PC-9 (cell line): ENCODE data around the gene CCR6. TPM values are rescaled to one million over a fixed set of nuclear protein-coding genes. Genes with fewer than 3 reads are reported as not detected.

ENCODE experiments used
- BruUV-seq: library from RNA; stranded (reverse); fragments of 400-500 nt; replicated peaks from 2 replicates; lab custom pipeline; 2021; lab: Mats Ljungman, UMichigan
- CTCF ChIA-PET: fragments of 300-600 bp; sonication (Branson Sonifier 250); formaldehyde crosslinking; loops from one replicate; lab custom pipeline; 2022; ENCODE audit warnings: antibody characterized with exemption; lab: Charles Lee
- POLR2A ChIA-PET: fragments of 300-600 bp; sonication (Branson Sonifier 250); formaldehyde crosslinking; loops from one replicate; lab custom pipeline; 2022; ENCODE audit warnings: antibody characterized with exemption; ENCODE audit not compliant: unreplicated experiment; lab: Charles Lee
- DNase-seq, 2 experiments: peaks; one replicate each; pipeline versions ENCODE4 v3.0.0 to v3.0.0-alpha.2; 2015 to 2022; ENCODE audit warnings: mixed read lengths in 1 of 2
- H2AFZ ChIP-seq: fragments of 200-600 bp; sonication (generic); 2 replicates; pipeline ENCODE4 v1.8.1; 2017; ENCODE audit warnings: antibody characterized with exemption
- H3F3A ChIP-seq: fragments of 200-600 bp; sonication (generic); 2 replicates; pipeline ENCODE4 v1.8.1; 2017; ENCODE audit warnings: antibody characterized with exemption, mild to moderate bottlenecking, low read depth; ENCODE audit not compliant: insufficient read depth
- H3K27ac ChIP-seq: fragments of 200-600 bp; sonication (generic); 2 replicates; pipeline ENCODE4 v1.6.1; 2016; ENCODE audit warnings: mixed run types
- H3K27me3 ChIP-seq: fragments of 200-600 bp; sonication (generic); 2 replicates; pipeline ENCODE4 v1.6.1; 2016; ENCODE audit warnings: low read depth, mixed run types; ENCODE audit not compliant: insufficient read depth
- H3K36me3 ChIP-seq: fragments of 200-600 bp; sonication (generic); 2 replicates; pipeline ENCODE4 v1.6.1; 2016; ENCODE audit warnings: low read depth, mixed run types
- H3K4me1 ChIP-seq: fragments of 200-600 bp; sonication (generic); replicated peaks from 2 replicates; pipeline ENCODE4 v1.6.1; 2016; ENCODE audit warnings: mixed run types; ENCODE audit not compliant: insufficient read depth
- H3K4me2 ChIP-seq: fragments of 200-600 bp; sonication (generic); 2 replicates; pipeline ENCODE4 v1.6.1; 2017; ENCODE audit warnings: mixed run types
- H3K4me3 ChIP-seq: fragments of 200-600 bp; sonication (generic); 2 replicates; pipeline ENCODE4 v1.6.1; 2016; ENCODE audit warnings: mixed run types
- H3K79me2 ChIP-seq: fragments of 200-600 bp; sonication (generic); 2 replicates; pipeline ENCODE4 v1.6.1; 2017; ENCODE audit warnings: low read depth, mixed run types
- H3K9me2 ChIP-seq: fragments of 200-600 bp; sonication (generic); 2 replicates; pipeline ENCODE4 v1.8.1; 2017; ENCODE audit warnings: mild to moderate bottlenecking; ENCODE audit not compliant: insufficient read depth
- H3K9me3 ChIP-seq: fragments of 200-600 bp; sonication (generic); 2 replicates; pipeline ENCODE4 v1.8.1; 2016; ENCODE audit warnings: low read depth; ENCODE audit not compliant: insufficient read depth
- H4K20me1 ChIP-seq: fragments of 200-600 bp; sonication (generic); 2 replicates; pipeline ENCODE4 v1.8.1; 2017; ENCODE audit not compliant: insufficient read depth
- EZH2 ChIP-seq: fragments of 200-600 bp; sonication (generic); IDR thresholded peaks from 2 replicates; pipeline ENCODE4 v1.8.0; 2017; ENCODE audit warnings: antibody characterized with exemption, low read depth
- intact Hi-C: fragments of 100-400 bp; cut with micrococcal nuclease; formaldehyde crosslinking; loops from one replicate; pipeline ENCODE4 v1.10.0; 2022; ENCODE audit not compliant: unreplicated experiment
- total RNA-seq: library from RNA; stranded (reverse); gene quantifications from 2 replicates; pipeline ENCODE4 v1.2.3, GENCODE V29; 2021
- TF ChIP-seq, protein P1 (sequence below): fragments of 200-600 bp; sonication (generic); conservative IDR thresholded peaks from 2 replicates; pipeline ENCODE4 v1.6.1; 2017; ENCODE audit warnings: mixed run types, antibody characterized with exemption, mild to moderate bottlenecking, moderate library complexity

Gene CCR6
- total RNA-seq, 1 experiment from 2014 or later = not detected

- no peaks in the 10 kb centered on the region for H3F3A ChIP-seq
- H2AFZ ChIP-seq = no peak overlapping the region
- H3K9me3 ChIP-seq = no peaks in the 10 kb centered on the region
- no peak overlapping the region for H3K27ac ChIP-seq
- POLR2A ChIA-PET = no interaction called here
- H3K4me2 ChIP-seq = no peak overlapping the region
- BruUV-seq = no TSS peak
- H4K20me1 ChIP-seq = no peaks in the 10 kb centered on the region
- CTCF ChIA-PET = no interaction called here
- no peak for DNase-seq
- no peaks in the 10 kb centered on the region for H3K9me2 ChIP-seq
- TF ChIP-seq EZH2 = no peak
- TF ChIP-seq, protein P1, sequence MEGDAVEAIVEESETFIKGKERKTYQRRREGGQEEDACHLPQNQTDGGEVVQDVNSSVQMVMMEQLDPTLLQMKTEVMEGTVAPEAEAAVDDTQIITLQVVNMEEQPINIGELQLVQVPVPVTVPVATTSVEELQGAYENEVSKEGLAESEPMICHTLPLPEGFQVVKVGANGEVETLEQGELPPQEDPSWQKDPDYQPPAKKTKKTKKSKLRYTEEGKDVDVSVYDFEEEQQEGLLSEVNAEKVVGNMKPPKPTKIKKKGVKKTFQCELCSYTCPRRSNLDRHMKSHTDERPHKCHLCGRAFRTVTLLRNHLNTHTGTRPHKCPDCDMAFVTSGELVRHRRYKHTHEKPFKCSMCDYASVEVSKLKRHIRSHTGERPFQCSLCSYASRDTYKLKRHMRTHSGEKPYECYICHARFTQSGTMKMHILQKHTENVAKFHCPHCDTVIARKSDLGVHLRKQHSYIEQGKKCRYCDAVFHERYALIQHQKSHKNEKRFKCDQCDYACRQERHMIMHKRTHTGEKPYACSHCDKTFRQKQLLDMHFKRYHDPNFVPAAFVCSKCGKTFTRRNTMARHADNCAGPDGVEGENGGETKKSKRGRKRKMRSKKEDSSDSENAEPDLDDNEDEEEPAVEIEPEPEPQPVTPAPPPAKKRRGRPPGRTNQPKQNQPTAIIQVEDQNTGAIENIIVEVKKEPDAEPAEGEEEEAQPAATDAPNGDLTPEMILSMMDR = no peak
- no peaks in the 10 kb centered on the region for H3K4me1 ChIP-seq
- intact Hi-C loops = no loop called here
- peaks cover 85% of the 10 kb centered on the region for H3K27me3 ChIP-seq
- H3K79me2 ChIP-seq = no peaks in the 10 kb centered on the region
- H3K36me3 ChIP-seq = no peaks in the 10 kb centered on the region
- H3K4me3 ChIP-seq = no peak overlapping the region
Measured at GRCh38 chr6:167146135-167146534, 23.2 kb downstream of the CCR6 start.

- Histone ChIP-seq H3F3A (no peaks in the 10 kb centered on the region), H3K79me2 (no peaks in the 10 kb centered on the region), H3K27ac (no peak overlapping the region), H3K4me1 (no peaks in the 10 kb centered on the region), H3K27me3 (peaks cover 86% of the 10 kb centered on the region), H3K9me2 (no peaks in the 10 kb centered on the region), H3K36me3 (no peaks in the 10 kb centered on the region), H3K4me3 (no peak overlapping the region), H3K9me3 (no peaks in the 10 kb centered on the region), H2AFZ (no peak overlapping the region), H4K20me1 (no peaks in the 10 kb centered on the region), H3K4me2 (no peak overlapping the region)
- POLR2A ChIA-PET = no interaction called here
- BruUV-seq = no TSS peak
- intact Hi-C loops = no loop called here
- DNase-seq = no peak
- CTCF ChIA-PET = no interaction called here
- TF ChIP-seq, protein P1 = no peak
- no peak for TF ChIP-seq EZH2
Measured at GRCh38 chr6:167146977-167147376, 24.1 kb downstream of the CCR6 start.

DNA sequence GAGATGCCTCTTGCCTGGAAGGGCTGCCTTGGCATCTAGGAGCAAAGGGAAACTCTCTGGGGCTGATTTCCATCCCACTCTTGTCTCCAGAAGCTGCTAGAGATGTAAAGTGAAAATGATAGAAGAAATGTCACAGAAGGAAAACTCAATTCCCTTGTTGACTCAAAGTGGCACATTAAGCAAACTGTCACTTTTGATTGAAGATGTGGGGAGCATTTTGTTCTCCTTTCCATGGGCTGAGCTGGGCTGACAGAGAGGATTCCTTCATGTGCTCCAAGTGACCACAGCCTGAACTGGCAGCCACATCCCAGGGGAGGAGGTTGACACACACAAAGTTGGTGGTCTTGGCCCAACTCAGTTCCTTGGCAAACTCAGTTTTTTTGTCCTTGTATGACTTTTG is 25.1 kb downstream of the CCR6 start:
- H3K4me2 ChIP-seq = no peak overlapping the region
- ChIA-PET POLR2A (no interaction called here), CTCF (no interaction called here)
- H3K9me2 ChIP-seq = no peaks in the 10 kb centered on the region
- H3K27me3 ChIP-seq = peaks cover 94% of the 10 kb centered on the region
- no peaks in the 10 kb centered on the region for H3K4me1 ChIP-seq
- no peak for TF ChIP-seq EZH2
- TF ChIP-seq, protein P1 = no peak
- intact Hi-C loops = no loop called here
- DNase-seq = no peak
- H3K36me3 ChIP-seq = no peaks in the 10 kb centered on the region
- H3K9me3 ChIP-seq = no peaks in the 10 kb centered on the region
- no peak overlapping the region for H3K4me3 ChIP-seq
- no peak overlapping the region for H2AFZ ChIP-seq
- H3F3A ChIP-seq = no peaks in the 10 kb centered on the region
- no peaks in the 10 kb centered on the region for H3K79me2 ChIP-seq
- no peak overlapping the region for H3K27ac ChIP-seq
- no TSS peak for BruUV-seq
- H4K20me1 ChIP-seq = no peaks in the 10 kb centered on the region
